Measurements from ENCODE around the gene BIVM. TPM values are rescaled to one million over a fixed set of nuclear protein-coding genes. Genes with fewer than 3 reads are reported as not detected.

BIVM gene
- total and polyA plus RNA-seq, 3 experiments from 2014 or later, result 14.2 to 16.0 (median 14.6) TPM

DNA sequence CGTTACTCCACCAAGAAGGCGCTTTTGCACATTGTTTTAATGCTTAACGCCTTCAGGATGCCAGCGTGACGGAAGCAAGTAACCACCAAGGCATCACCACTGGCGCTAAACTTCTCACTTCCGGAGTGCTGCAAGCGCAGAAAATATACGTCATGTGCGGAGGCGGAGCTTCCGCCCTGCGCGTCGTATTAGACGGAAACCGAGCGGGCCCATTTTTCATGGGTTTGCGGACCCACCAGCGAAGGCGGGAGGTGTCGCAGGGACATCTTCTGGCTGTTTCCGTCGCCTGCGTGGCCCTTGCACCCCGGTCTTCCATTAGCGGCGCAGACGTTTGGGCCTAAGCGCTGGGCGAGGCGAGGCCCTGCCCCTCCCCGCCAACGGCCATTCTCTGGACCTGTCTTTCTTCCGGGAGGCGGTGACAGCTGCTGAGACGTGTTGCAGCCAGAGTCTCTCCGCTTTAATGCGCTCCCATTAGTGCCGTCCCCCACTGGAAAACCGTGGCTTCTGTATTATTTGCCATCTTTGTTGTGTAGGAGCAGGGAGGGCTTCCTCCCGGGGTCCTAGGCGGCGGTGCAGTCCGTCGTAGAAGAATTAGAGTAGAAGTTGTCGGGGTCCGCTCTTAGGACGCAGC lies 46.8 kb downstream of the BIVM start, which contains the start of gene ERCC5:
TSS of gene ERCC5 (plus strand) at position 403 of the 631 bp plus-strand sequence. CDS start 235 bp downstream, outside the sequence.
- Mint-ChIP-seq H3K27ac (peak within 1 kb of the TSS; percentile 93 to 100 (median 99)), H3K36me3 (peaks cover 0 to 38% (median 5%) of the 10 kb centered on the region in 3 donors), H3K4me1 (peaks cover 42 to 52% (median 51%) of the 10 kb centered on the region in 3 donors), H3K9me3 (peaks cover 0 to 2% (median 0%) of the 10 kb centered on the region in 5 donors), H3K4me3 (peak within 1 kb of the TSS; percentile 91 to 99 (median 97)), H3K27me3 (peaks cover 0 to 5% of the 10 kb centered on the region in 2 donors)
- peak; percentile 88 to 97 (median 97) for DNase-seq
- Histone ChIP-seq H3K36me3 (ENCODE audit: insufficient read depth, low read length) (no peaks in the 10 kb centered on the region), H3K4me1 (ENCODE audit: insufficient read depth, low read length) (peaks cover 42% of the 10 kb centered on the region), H3K27me3 (ENCODE audit: insufficient read depth, low read length, poor library complexity, severe bottlenecking) (no peaks in the 10 kb centered on the region), H3K9me3 (ENCODE audit: low read length) (no peaks in the 10 kb centered on the region), H3K27ac (ENCODE audit: low read depth, low read length) (peak within 1 kb of the TSS; percentile 99), H3K4me3 (ENCODE audit: low read length) (peak within 1 kb of the TSS; percentile 97)
- CTCF ChIA-PET, result interaction anchor here (0.7 to 4.8 kb wide), 14 partner anchors 9 to 267 kb away, joined by 3 to 36 read pairs (median 6); partner anchors contain the start of genes BIVM, POGLUT2 and TEX30
- POLR2A ChIA-PET, result interaction anchor here (0.6 to 4.7 kb wide), 11 partner anchors 28 to 1228 kb away, joined by 3 to 171 read pairs (median 4); partner anchors contain the start of genes BIVM, POGLUT2, TEX30 and TPP2

- peaks cover 0 to 5% of the 10 kb centered on the region in 2 donors for H3K27me3 Mint-ChIP-seq
- CTCF ChIA-PET, result interaction anchor here (0.8 to 4.8 kb wide), 13 partner anchors 10 to 452 kb away, joined by 3 to 36 read pairs (median 6); partner anchors contain the start of genes BIVM, POGLUT2 and TEX30
- H3K9me3 Mint-ChIP-seq, result peaks cover 0 to 2% (median 0%) of the 10 kb centered on the region in 5 donors
- Histone ChIP-seq H3K4me3 (ENCODE audit: low read length) (peak overlapping the region; percentile 97), H3K27ac (ENCODE audit: low read depth, low read length) (peak overlapping the region; percentile 99), H3K27me3 (ENCODE audit: insufficient read depth, low read length, poor library complexity, severe bottlenecking) (no peaks in the 10 kb centered on the region), H3K36me3 (ENCODE audit: insufficient read depth, low read length) (no peaks in the 10 kb centered on the region), H3K4me1 (ENCODE audit: insufficient read depth, low read length) (peaks cover 43% of the 10 kb centered on the region), H3K9me3 (ENCODE audit: low read length) (no peaks in the 10 kb centered on the region)
- H3K27ac Mint-ChIP-seq, result peak overlapping the region; percentile 93 to 100 (median 99)
- peaks cover 42 to 56% (median 53%) of the 10 kb centered on the region in 3 donors for H3K4me1 Mint-ChIP-seq
- peak overlapping the region; percentile 91 to 99 (median 97) for H3K4me3 Mint-ChIP-seq
- POLR2A ChIA-PET, result interaction anchor here (0.5 to 4.7 kb wide), 10 partner anchors 47 to 267 kb away, joined by 3 to 171 read pairs (median 4); partner anchors contain the start of genes BIVM, POGLUT2, TEX30 and TPP2
- peak; percentile 35 to 76 (median 63) for DNase-seq
- peaks cover 0 to 36% (median 5%) of the 10 kb centered on the region in 3 donors for H3K36me3 Mint-ChIP-seq
Observed at GRCh38 chr13:102846261-102847015, 47.5 kb downstream of the BIVM start.

- ChIA-PET POLR2A (interaction anchor here (2.0 to 4.7 kb wide), 4 partner anchors 48 to 256 kb away, joined by 17 to 171 read pairs (median 30); partner anchors contain the start of genes BIVM, POGLUT2, TEX30 and TPP2), CTCF (interaction anchor here (1.0 to 4.8 kb wide), 10 partner anchors 9 to 453 kb away, joined by 3 to 36 read pairs (median 5); partner anchors contain the start of gene TPP2)
- Histone ChIP-seq H3K36me3 (ENCODE audit: insufficient read depth, low read length) (peaks cover 3% of the 10 kb centered on the region), H3K4me1 (ENCODE audit: insufficient read depth, low read length) (peaks cover 43% of the 10 kb centered on the region), H3K4me3 (ENCODE audit: low read length) (peak overlapping the region; percentile 97), H3K9me3 (ENCODE audit: low read length) (no peaks in the 10 kb centered on the region), H3K27me3 (ENCODE audit: insufficient read depth, low read length, poor library complexity, severe bottlenecking) (no peaks in the 10 kb centered on the region), H3K27ac (ENCODE audit: low read depth, low read length) (peak overlapping the region; percentile 99)
- peak in 2 of 5 donors; percentile 37 to 39 for DNase-seq
- H3K9me3 Mint-ChIP-seq, result peaks cover 0 to 2% (median 0%) of the 10 kb centered on the region in 5 donors
- peaks cover 0 to 5% of the 10 kb centered on the region in 2 donors for H3K27me3 Mint-ChIP-seq
- H3K4me1 Mint-ChIP-seq, result peaks cover 48 to 65% (median 61%) of the 10 kb centered on the region in 3 donors
- H3K4me3 Mint-ChIP-seq, result peak overlapping the region; percentile 91 to 99 (median 97)
- H3K36me3 Mint-ChIP-seq, result peaks cover 0 to 42% (median 5%) of the 10 kb centered on the region in 3 donors
- peak overlapping the region; percentile 93 to 100 (median 99) for H3K27ac Mint-ChIP-seq
Observed at GRCh38 chr13:102847272-102848234, 48.6 kb downstream of the BIVM start.

- Histone ChIP-seq H3K36me3 (ENCODE audit: insufficient read depth, low read length) (peaks cover 5% of the 10 kb centered on the region), H3K4me3 (ENCODE audit: low read length) (no peak overlapping the region), H3K27ac (ENCODE audit: low read depth, low read length) (no peak overlapping the region), H3K9me3 (ENCODE audit: low read length) (no peaks in the 10 kb centered on the region), H3K4me1 (ENCODE audit: insufficient read depth, low read length) (peaks cover 45% of the 10 kb centered on the region), H3K27me3 (ENCODE audit: insufficient read depth, low read length, poor library complexity, severe bottlenecking) (no peaks in the 10 kb centered on the region)
- Mint-ChIP-seq H3K27me3 (peaks cover 0 to 5% of the 10 kb centered on the region in 2 donors), H3K4me1 (peaks cover 56 to 78% (median 75%) of the 10 kb centered on the region in 3 donors), H3K4me3 (peak overlapping the region in 3 of 7 donors; percentile 1 to 70 (median 12)), H3K27ac (peak overlapping the region in 5 of 8 donors; percentile 32 to 96 (median 61)), H3K9me3 (peaks cover 0 to 2% (median 0%) of the 10 kb centered on the region in 5 donors), H3K36me3 (peaks cover 0 to 54% (median 8%) of the 10 kb centered on the region in 3 donors)
- ChIA-PET POLR2A (no interaction called here), CTCF (interaction anchor here (2.0 to 4.8 kb wide), 3 partner anchors 257 to 272 kb away, joined by 6 to 36 read pairs (median 12); no protein-coding TSS in a partner anchor)
- no peak for DNase-seq
Observed at GRCh38 chr13:102848956-102849355, 50.0 kb downstream of the BIVM start.

- no peaks in the 10 kb centered on the region for H3K27me3 Mint-ChIP-seq
- H3K9me3 ChIP-seq (ENCODE audit: low read length), result no peaks in the 10 kb centered on the region
- H3K27me3 ChIP-seq (ENCODE audit: insufficient read depth, low read length, poor library complexity, severe bottlenecking), result no peaks in the 10 kb centered on the region
- H3K27ac ChIP-seq (ENCODE audit: low read depth, low read length), result no peak overlapping the region
- peaks cover 23% of the 10 kb centered on the region for H3K36me3 ChIP-seq (ENCODE audit: insufficient read depth, low read length)
- DNase-seq, result no peak
- ChIA-PET CTCF (no interaction called here), POLR2A (no interaction called here)
- H3K4me3 ChIP-seq (ENCODE audit: low read length), result no peak overlapping the region
- H3K27ac Mint-ChIP-seq, result peak overlapping the region in 3 of 8 donors; percentile 36 to 74 (median 47)
- peak overlapping the region in 1 of 7 donors; percentile 14 for H3K4me3 Mint-ChIP-seq
- H3K4me1 Mint-ChIP-seq, result peaks cover 54 to 88% (median 82%) of the 10 kb centered on the region in 3 donors
- H3K36me3 Mint-ChIP-seq, result peaks cover 4 to 74% (median 13%) of the 10 kb centered on the region in 3 donors
- peaks cover 41% of the 10 kb centered on the region for H3K4me1 ChIP-seq (ENCODE audit: insufficient read depth, low read length)
- H3K9me3 Mint-ChIP-seq, result no peaks in the 10 kb centered on the region
Observed at GRCh38 chr13:102852556-102852955, 53.6 kb downstream of the BIVM start.

GRCh38 chr13:102854675-102855074 lies 55.8 kb downstream of the BIVM start:
- no peak overlapping the region for H3K4me3 ChIP-seq (ENCODE audit: low read length)
- peaks cover 39% of the 10 kb centered on the region for H3K36me3 ChIP-seq (ENCODE audit: insufficient read depth, low read length)
- POLR2A ChIA-PET, result interaction anchor here (0.7 kb wide), 1 partner anchor 258 kb away, joined by 3 read pairs; the partner anchor contains the start of gene TPP2
- peaks cover 23% of the 10 kb centered on the region for H3K4me1 ChIP-seq (ENCODE audit: insufficient read depth, low read length)
- peaks cover 44 to 77% (median 64%) of the 10 kb centered on the region in 3 donors for H3K4me1 Mint-ChIP-seq
- CTCF ChIA-PET, result interaction anchor here (1.0 to 1.3 kb wide), 3 partner anchors 9 to 21 kb away, joined by 3 read pairs; partner anchors contain the start of gene ERCC5
- H3K27ac Mint-ChIP-seq, result peak overlapping the region; percentile 53 to 95 (median 86)
- H3K27ac ChIP-seq (ENCODE audit: low read depth, low read length), result no peak overlapping the region
- no peak for DNase-seq
- H3K27me3 Mint-ChIP-seq, result no peaks in the 10 kb centered on the region
- no peaks in the 10 kb centered on the region for H3K9me3 Mint-ChIP-seq
- peaks cover 4 to 82% (median 18%) of the 10 kb centered on the region in 3 donors for H3K36me3 Mint-ChIP-seq
- no peaks in the 10 kb centered on the region for H3K9me3 ChIP-seq (ENCODE audit: low read length)
- no peaks in the 10 kb centered on the region for H3K27me3 ChIP-seq (ENCODE audit: insufficient read depth, low read length, poor library complexity, severe bottlenecking)
- H3K4me3 Mint-ChIP-seq, result peak overlapping the region in 6 of 7 donors; percentile 1 to 75 (median 72)
